HepG2 (cell line): ENCODE data around the gene ARMH1. TPM values are rescaled to one million over a fixed set of nuclear protein-coding genes. Genes with fewer than 3 reads are reported as not detected.

Experiments used
- CEBPG ChIP-seq: IDR thresholded peaks from 2 replicates; pipeline ENCODE4 v1.6.1; 2016
- CREB1 ChIP-seq, 2 experiments: fragments of 450-650 bp in 1 of 2; IDR thresholded peaks; 2 replicates each; pipeline ENCODE4 v1.6.1; 2016 to 2017; ENCODE audit warnings: control low read depth in 1 of 2, mild to moderate bottlenecking in 1 of 2, missing compliant biosample characterization in 1 of 2, missing genetic modification characterization in 1 of 2
- ELF1 ChIP-seq: sonication (generic); formaldehyde crosslinking; IDR thresholded peaks from 2 replicates; pipeline ENCODE4 v1.4.0; 2020; ENCODE audit warnings: missing genetic modification reagents
- GABPB1 ChIP-seq: IDR thresholded peaks from 2 replicates; pipeline ENCODE4 v1.6.1; 2016; ENCODE audit warnings: mild to moderate bottlenecking, missing genetic modification reagents, moderate library complexity, missing compliant biosample characterization
- HDAC6 ChIP-seq: fragments of 200-600 bp; sonication (generic); IDR thresholded peaks from 2 replicates; pipeline ENCODE4 v1.7.0; 2017; ENCODE audit warnings: mild to moderate bottlenecking, antibody characterized with exemption, low read length, low read depth
- HIVEP1 ChIP-seq: sonication (generic); formaldehyde crosslinking; IDR thresholded peaks from 2 replicates; pipeline ENCODE4 v1.4.0; 2020; ENCODE audit warnings: mild to moderate bottlenecking, missing genetic modification reagents
- KDM4B ChIP-seq: sonication (generic); formaldehyde crosslinking; IDR thresholded peaks from 2 replicates; pipeline ENCODE4 v1.4.0; 2020; ENCODE audit warnings: missing genetic modification reagents
- MTA1 ChIP-seq: sonication (generic); formaldehyde crosslinking; IDR thresholded peaks from 2 replicates; pipeline ENCODE4 v1.4.0; 2020; ENCODE audit warnings: missing genetic modification reagents, mild to moderate bottlenecking, borderline replicate concordance
- PHF8 ChIP-seq: sonication (generic); formaldehyde crosslinking; IDR thresholded peaks from 2 replicates; pipeline ENCODE4 v1.5.0; 2020; ENCODE audit warnings: missing genetic modification reagents
- RARA ChIP-seq: IDR thresholded peaks from 2 replicates; pipeline ENCODE4 v1.6.1; 2016; ENCODE audit warnings: missing genetic modification reagents, missing compliant biosample characterization
- SP1 ChIP-seq, 2 experiments: fragments of 450-650 bp in 1 of 2; sonication (generic) in 1 of 2; formaldehyde crosslinking in 1 of 2; IDR thresholded peaks; 2 replicates each; pipeline versions ENCODE4 v1.4.0 to v1.6.1; 2016 to 2020; ENCODE audit warnings: missing genetic modification reagents in 1 of 2
- SP5 ChIP-seq: IDR thresholded peaks from 2 replicates; pipeline ENCODE4 v1.6.1; 2016; ENCODE audit warnings: low read depth, borderline replicate concordance
- ZNF138 ChIP-seq: sonication (generic); formaldehyde crosslinking; IDR thresholded peaks from 2 replicates; pipeline ENCODE4 v1.5.0; 2020; ENCODE audit warnings: mild to moderate bottlenecking, low read depth, missing genetic modification reagents
- ZNF264 ChIP-seq: sonication (generic); formaldehyde crosslinking; IDR thresholded peaks from 2 replicates; pipeline ENCODE4 v1.4.0; 2020; ENCODE audit warnings: missing genetic modification reagents
- ZNF317 ChIP-seq: sonication (generic); formaldehyde crosslinking; IDR thresholded peaks from 2 replicates; pipeline ENCODE4 v1.5.0; 2020; ENCODE audit warnings: mild to moderate bottlenecking, missing genetic modification reagents
- ZNF326 ChIP-seq: sonication (generic); formaldehyde crosslinking; IDR thresholded peaks from 2 replicates; pipeline ENCODE4 v1.4.0; 2020; ENCODE audit warnings: missing genetic modification reagents, borderline replicate concordance
- ZNF451 ChIP-seq: sonication (generic); formaldehyde crosslinking; IDR thresholded peaks from 2 replicates; pipeline ENCODE4 v1.5.0; 2020; ENCODE audit warnings: mild to moderate bottlenecking, missing genetic modification reagents
- ZNF746 ChIP-seq: sonication (generic); formaldehyde crosslinking; IDR thresholded peaks from 2 replicates; pipeline ENCODE4 v1.8.0; 2022; ENCODE audit warnings: mild to moderate bottlenecking, missing genetic modification reagents
- polyA plus RNA-seq, 8 experiments: library from polyadenylated mRNA; depleted of rRNA in 3 of 8; stranded (reverse) in 7 of 8; unstranded in 1 of 8; fragments of >200 nt; fragmentation: Illumina TruSeq in 4 of 8; extraction: Trizol in 4 of 8; gene quantifications; 2 replicates each; pipeline versions ENCODE4 v1.2.1 to v1.2.3, GENCODE V29; 2011 to 2016; ENCODE audit warnings: low read depth in 4 of 8, missing spikeins in 1 of 8, mixed read lengths in 1 of 8; ENCODE audit not compliant: insufficient read depth in 1 of 8
- total RNA-seq, 5 experiments: library from RNA; depleted of rRNA; stranded (reverse); fragments of >200 nt; fragmentation: Illumina TruSeq; extraction: Trizol; gene quantifications; 2 replicates each; pipeline ENCODE4 v1.2.3, GENCODE V29; 2016; ENCODE audit warnings: low read depth in 1 of 5
- TF ChIP-seq, protein P1 (sequence below): sonication (generic); formaldehyde crosslinking; IDR thresholded peaks from 2 replicates; pipeline ENCODE4 v1.8.0; 2022; ENCODE audit warnings: missing genetic modification reagents, mild to moderate bottlenecking, borderline replicate concordance
- TF ChIP-seq, protein P2 (sequence below): sonication (generic); formaldehyde crosslinking; IDR thresholded peaks from 2 replicates; pipeline ENCODE4 v1.5.0; 2020; ENCODE audit warnings: mild to moderate bottlenecking, missing genetic modification reagents
- TF ChIP-seq, protein P3 (sequence below): sonication (generic); formaldehyde crosslinking; IDR thresholded peaks from 2 replicates; pipeline ENCODE4 v1.4.0; 2020; ENCODE audit warnings: missing genetic modification reagents; ENCODE audit errors: not compliant biosample characterization
- TF ChIP-seq, protein P4 (sequence below): IDR thresholded peaks from 2 replicates; pipeline ENCODE4 v1.6.1; 2016; ENCODE audit warnings: mild to moderate bottlenecking, missing biosample characterization, missing genetic modification reagents
- TF ChIP-seq, protein P5 (sequence below): sonication (generic); formaldehyde crosslinking; IDR thresholded peaks from 2 replicates; pipeline ENCODE4 v1.8.1; 2023; ENCODE audit warnings: missing genetic modification reagents, inconsistent platforms, borderline replicate concordance

Gene ARMH1
- total and polyA plus RNA-seq, 2 of the 13 experiments (the other 11 are each of a cell fraction or from before 2014, with no cell fraction given): 0.69 TPM; not detected in 1

DNA sequence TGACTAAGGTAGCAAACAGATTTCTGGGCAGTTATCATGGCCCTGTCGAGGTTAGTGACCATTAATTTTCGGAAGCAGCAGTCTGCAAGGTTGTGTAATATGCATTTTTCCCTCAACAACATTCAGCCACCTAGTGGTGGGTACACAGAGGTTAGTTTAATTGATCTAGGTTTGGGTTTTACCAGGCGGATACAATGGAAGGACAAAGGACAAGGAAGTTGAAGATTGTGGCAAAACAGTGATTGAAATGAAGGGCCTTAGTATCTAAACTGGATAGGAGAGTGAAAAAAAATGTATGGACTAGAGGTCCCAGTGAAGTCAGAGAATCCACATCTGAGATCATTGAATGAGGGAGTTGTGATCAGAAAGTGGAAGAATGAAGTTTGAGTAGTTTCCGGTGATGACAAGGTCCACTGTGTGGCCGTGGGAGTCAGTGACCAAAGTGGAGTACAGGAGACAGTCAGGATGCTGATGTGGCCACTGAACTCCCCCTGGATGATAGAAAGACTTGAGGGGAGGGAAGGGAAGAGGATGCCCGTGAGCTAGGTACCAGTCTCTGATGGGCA lies 2.8 kb downstream of the ARMH1 start (continued):
- TF ChIP-seq, protein P1, sequence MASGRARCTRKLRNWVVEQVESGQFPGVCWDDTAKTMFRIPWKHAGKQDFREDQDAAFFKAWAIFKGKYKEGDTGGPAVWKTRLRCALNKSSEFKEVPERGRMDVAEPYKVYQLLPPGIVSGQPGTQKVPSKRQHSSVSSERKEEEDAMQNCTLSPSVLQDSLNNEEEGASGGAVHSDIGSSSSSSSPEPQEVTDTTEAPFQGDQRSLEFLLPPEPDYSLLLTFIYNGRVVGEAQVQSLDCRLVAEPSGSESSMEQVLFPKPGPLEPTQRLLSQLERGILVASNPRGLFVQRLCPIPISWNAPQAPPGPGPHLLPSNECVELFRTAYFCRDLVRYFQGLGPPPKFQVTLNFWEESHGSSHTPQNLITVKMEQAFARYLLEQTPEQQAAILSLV (CRISPR knock-in tag): no peak
- TF ChIP-seq, protein P2, sequence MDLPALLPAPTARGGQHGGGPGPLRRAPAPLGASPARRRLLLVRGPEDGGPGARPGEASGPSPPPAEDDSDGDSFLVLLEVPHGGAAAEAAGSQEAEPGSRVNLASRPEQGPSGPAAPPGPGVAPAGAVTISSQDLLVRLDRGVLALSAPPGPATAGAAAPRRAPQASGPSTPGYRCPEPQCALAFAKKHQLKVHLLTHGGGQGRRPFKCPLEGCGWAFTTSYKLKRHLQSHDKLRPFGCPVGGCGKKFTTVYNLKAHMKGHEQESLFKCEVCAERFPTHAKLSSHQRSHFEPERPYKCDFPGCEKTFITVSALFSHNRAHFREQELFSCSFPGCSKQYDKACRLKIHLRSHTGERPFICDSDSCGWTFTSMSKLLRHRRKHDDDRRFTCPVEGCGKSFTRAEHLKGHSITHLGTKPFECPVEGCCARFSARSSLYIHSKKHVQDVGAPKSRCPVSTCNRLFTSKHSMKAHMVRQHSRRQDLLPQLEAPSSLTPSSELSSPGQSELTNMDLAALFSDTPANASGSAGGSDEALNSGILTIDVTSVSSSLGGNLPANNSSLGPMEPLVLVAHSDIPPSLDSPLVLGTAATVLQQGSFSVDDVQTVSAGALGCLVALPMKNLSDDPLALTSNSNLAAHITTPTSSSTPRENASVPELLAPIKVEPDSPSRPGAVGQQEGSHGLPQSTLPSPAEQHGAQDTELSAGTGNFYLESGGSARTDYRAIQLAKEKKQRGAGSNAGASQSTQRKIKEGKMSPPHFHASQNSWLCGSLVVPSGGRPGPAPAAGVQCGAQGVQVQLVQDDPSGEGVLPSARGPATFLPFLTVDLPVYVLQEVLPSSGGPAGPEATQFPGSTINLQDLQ (CRISPR knock-in tag): no peak
- TF ChIP-seq CREB1 (IDR thresholded peaks at IDR 0.05) (no peak), CREB1 (CRISPR knock-in tag; IDR thresholded peaks at IDR 0.05) (peak; percentile 51), ZNF264 (CRISPR knock-in tag) (peak; percentile 57; the same call in 1 of the 2 replicates), ZNF326 (CRISPR knock-in tag) (no peak), ZNF138 (CRISPR knock-in tag) (no peak), HIVEP1 (no peak), GABPB1 (CRISPR knock-in tag) (no peak), ZNF746 (no peak), SP1 (IDR thresholded peaks at IDR 0.05) (no peak), SP1 (CRISPR knock-in tag; IDR thresholded peaks at IDR 0.05) (no peak), MTA1 (CRISPR knock-in tag) (no peak), RARA (CRISPR knock-in tag) (peak; percentile 58), HDAC6 (no peak), ZNF317 (peak; percentile 88), PHF8 (no peak), KDM4B (CRISPR knock-in tag) (no peak), ZNF451 (no peak), SP5 (no peak), CEBPG (peak; percentile 95), ELF1 (CRISPR knock-in tag) (no peak; the same call in 1 of the 2 replicates)
- TF ChIP-seq, protein P3, sequence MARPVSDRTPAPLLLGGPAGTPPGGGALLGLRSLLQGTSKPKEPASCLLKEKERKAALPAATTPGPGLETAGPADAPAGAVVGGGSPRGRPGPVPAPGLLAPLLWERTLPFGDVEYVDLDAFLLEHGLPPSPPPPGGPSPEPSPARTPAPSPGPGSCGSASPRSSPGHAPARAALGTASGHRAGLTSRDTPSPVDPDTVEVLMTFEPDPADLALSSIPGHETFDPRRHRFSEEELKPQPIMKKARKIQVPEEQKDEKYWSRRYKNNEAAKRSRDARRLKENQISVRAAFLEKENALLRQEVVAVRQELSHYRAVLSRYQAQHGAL (CRISPR knock-in tag): no peak
- TF ChIP-seq, protein P4, sequence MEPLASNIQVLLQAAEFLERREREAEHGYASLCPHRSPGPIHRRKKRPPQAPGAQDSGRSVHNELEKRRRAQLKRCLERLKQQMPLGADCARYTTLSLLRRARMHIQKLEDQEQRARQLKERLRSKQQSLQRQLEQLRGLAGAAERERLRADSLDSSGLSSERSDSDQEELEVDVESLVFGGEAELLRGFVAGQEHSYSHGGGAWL (CRISPR knock-in tag): no peak
- TF ChIP-seq, protein P5, sequence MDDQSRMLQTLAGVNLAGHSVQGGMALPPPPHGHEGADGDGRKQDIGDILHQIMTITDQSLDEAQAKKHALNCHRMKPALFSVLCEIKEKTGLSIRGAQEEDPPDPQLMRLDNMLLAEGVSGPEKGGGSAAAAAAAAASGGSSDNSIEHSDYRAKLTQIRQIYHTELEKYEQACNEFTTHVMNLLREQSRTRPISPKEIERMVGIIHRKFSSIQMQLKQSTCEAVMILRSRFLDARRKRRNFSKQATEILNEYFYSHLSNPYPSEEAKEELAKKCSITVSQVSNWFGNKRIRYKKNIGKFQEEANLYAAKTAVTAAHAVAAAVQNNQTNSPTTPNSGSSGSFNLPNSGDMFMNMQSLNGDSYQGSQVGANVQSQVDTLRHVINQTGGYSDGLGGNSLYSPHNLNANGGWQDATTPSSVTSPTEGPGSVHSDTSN: no peak
